A549 (cell line): ENCODE data around the gene MPL.

Source experiments
- FOSB ChIP-seq: fragments of 250-450 bp; sonication (Bioruptor Pico); IDR thresholded peaks from 2 replicates; pipeline ENCODE4 v1.5.0; 2020; ENCODE audit warnings: mild to moderate bottlenecking, moderate library complexity
- TF ChIP-seq, protein P1 (sequence below): fragments of >200 bp; sonication (Bioruptor Twin); formaldehyde crosslinking; IDR thresholded peaks from 3 replicates; pipeline ENCODE4 v1.5.1; 2016

DNA sequence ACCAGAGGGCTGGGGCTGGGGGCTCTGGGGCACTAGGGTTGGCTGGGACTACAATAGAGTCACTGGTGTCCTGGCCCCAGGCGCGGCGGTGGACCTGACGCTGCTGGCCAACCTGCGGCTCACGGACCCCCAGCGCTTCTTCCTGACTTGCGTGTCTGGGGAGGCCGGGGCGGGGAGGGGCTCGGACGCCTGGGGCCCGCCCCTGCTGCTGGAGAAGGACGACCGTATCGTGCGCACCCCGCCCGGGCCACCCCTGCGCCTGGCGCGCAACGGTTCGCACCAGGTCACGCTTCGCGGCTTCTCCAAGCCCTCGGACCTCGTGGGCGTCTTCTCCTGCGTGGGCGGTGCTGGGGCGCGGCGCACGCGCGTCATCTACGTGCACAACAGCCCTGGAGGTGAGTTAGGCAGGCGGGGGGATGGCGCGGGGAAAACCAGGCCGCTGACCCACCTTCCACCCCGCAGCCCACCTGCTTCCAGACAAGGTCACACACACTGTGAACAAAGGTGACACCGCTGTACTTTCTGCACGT, 32.8 kb upstream of the MPL start:
- TF ChIP-seq, protein P1, sequence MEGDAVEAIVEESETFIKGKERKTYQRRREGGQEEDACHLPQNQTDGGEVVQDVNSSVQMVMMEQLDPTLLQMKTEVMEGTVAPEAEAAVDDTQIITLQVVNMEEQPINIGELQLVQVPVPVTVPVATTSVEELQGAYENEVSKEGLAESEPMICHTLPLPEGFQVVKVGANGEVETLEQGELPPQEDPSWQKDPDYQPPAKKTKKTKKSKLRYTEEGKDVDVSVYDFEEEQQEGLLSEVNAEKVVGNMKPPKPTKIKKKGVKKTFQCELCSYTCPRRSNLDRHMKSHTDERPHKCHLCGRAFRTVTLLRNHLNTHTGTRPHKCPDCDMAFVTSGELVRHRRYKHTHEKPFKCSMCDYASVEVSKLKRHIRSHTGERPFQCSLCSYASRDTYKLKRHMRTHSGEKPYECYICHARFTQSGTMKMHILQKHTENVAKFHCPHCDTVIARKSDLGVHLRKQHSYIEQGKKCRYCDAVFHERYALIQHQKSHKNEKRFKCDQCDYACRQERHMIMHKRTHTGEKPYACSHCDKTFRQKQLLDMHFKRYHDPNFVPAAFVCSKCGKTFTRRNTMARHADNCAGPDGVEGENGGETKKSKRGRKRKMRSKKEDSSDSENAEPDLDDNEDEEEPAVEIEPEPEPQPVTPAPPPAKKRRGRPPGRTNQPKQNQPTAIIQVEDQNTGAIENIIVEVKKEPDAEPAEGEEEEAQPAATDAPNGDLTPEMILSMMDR, result no peak
- TF ChIP-seq FOSB (CRISPR knock-in tag), result no peak
